HepG2 (cell line): ENCODE data around the gene TOMM22. TPM values are rescaled to one million over a fixed set of nuclear protein-coding genes. Genes with fewer than 3 reads are reported as not detected.
A peak's percentile ranks its signal among the peaks of the same experiment; 100 is the strongest.

Experiments
- BRCA1 ChIP-seq: sonication (generic); formaldehyde crosslinking; IDR thresholded peaks from 2 replicates; pipeline ENCODE4 v1.4.0; 2020; ENCODE audit warnings: missing genetic modification reagents
- CREM ChIP-seq, 2 experiments: sonication (generic) in 1 of 2; formaldehyde crosslinking in 1 of 2; IDR thresholded peaks; 2 replicates each; pipeline versions ENCODE4 v1.4.0 to v1.6.1; 2016 to 2020; ENCODE audit warnings: antibody characterized with exemption in 1 of 2, mild to moderate bottlenecking in 1 of 2, missing genetic modification reagents in 1 of 2
- DNMT3B ChIP-seq: conservative IDR thresholded peaks from 2 replicates; pipeline ENCODE4 v1.6.1; 2016; ENCODE audit warnings: missing biosample characterization, control low read depth
- GABPB1 ChIP-seq: IDR thresholded peaks from 2 replicates; pipeline ENCODE4 v1.6.1; 2016; ENCODE audit warnings: mild to moderate bottlenecking, missing genetic modification reagents, moderate library complexity, missing compliant biosample characterization
- HNRNPH1 ChIP-seq: fragments of 200-400 bp; formaldehyde crosslinking; optimal IDR thresholded peaks from 2 replicates; pipeline ENCODE3; 2017; ENCODE audit warnings: mild to moderate bottlenecking, low read depth, low read length
- MAF1 ChIP-seq: sonication (generic); formaldehyde crosslinking; IDR thresholded peaks from 2 replicates; pipeline ENCODE4 v1.5.0; 2020; ENCODE audit warnings: missing genetic modification reagents, borderline replicate concordance
- MBD4 ChIP-seq: IDR thresholded peaks from 2 replicates; pipeline ENCODE4 v1.6.1; 2012; ENCODE audit warnings: low read length, inconsistent platforms, borderline replicate concordance
- POGZ ChIP-seq: sonication (generic); formaldehyde crosslinking; IDR thresholded peaks from 2 replicates; pipeline ENCODE4 v1.4.0; 2020; ENCODE audit warnings: mild to moderate bottlenecking, missing genetic modification reagents
- RAD51 ChIP-seq: fragments of 450-650 bp; IDR thresholded peaks from 2 replicates; pipeline ENCODE4 v1.6.1; 2016; ENCODE audit warnings: borderline replicate concordance
- RFXAP ChIP-seq: sonication (generic); formaldehyde crosslinking; IDR thresholded peaks from 2 replicates; pipeline ENCODE4 v1.4.0; 2020; ENCODE audit warnings: missing genetic modification reagents, borderline replicate concordance
- SOX5 ChIP-seq: IDR thresholded peaks from 2 replicates; pipeline ENCODE4 v1.6.1; 2016; ENCODE audit warnings: borderline replicate concordance
- SP2 ChIP-seq: sonication (generic); formaldehyde crosslinking; IDR thresholded peaks from 2 replicates; pipeline ENCODE4 v1.5.1; 2020; ENCODE audit warnings: mild to moderate bottlenecking, missing genetic modification reagents
- TRIM24 ChIP-seq: sonication (generic); formaldehyde crosslinking; IDR thresholded peaks from 2 replicates; pipeline ENCODE4 v1.8.0; 2022; ENCODE audit warnings: mild to moderate bottlenecking, missing genetic modification reagents
- U2AF2 ChIP-seq: fragments of 200-400 bp; formaldehyde crosslinking; IDR thresholded peaks from 2 replicates; pipeline ENCODE4 v1.6.1; 2017; ENCODE audit warnings: low read depth, mild to moderate bottlenecking, low read length
- ZFP41 ChIP-seq: sonication (generic); formaldehyde crosslinking; IDR thresholded peaks from 2 replicates; pipeline ENCODE4 v1.4.0; 2020; ENCODE audit warnings: mild to moderate bottlenecking, missing genetic modification reagents, borderline replicate concordance
- ZNF30 ChIP-seq: sonication (generic); formaldehyde crosslinking; IDR thresholded peaks from 2 replicates; pipeline ENCODE4 v1.5.0; 2020; ENCODE audit warnings: mild to moderate bottlenecking, missing genetic modification reagents
- ZNF556 ChIP-seq: sonication (generic); formaldehyde crosslinking; IDR thresholded peaks from 2 replicates; pipeline ENCODE4 v1.4.0; 2020; ENCODE audit warnings: mild to moderate bottlenecking, missing genetic modification reagents, borderline replicate concordance
- ZNF577 ChIP-seq: sonication (generic); formaldehyde crosslinking; IDR thresholded peaks from 2 replicates; pipeline ENCODE4 v1.4.0; 2020; ENCODE audit warnings: mild to moderate bottlenecking, low read depth, missing genetic modification reagents, borderline replicate concordance
- ZNF614 ChIP-seq: IDR thresholded peaks from 2 replicates; pipeline ENCODE4 v1.6.1; 2018; ENCODE audit warnings: missing biosample characterization, missing genetic modification reagents, inconsistent platforms, borderline replicate concordance
- ZNF619 ChIP-seq: sonication (generic); formaldehyde crosslinking; IDR thresholded peaks from 2 replicates; pipeline ENCODE4 v1.4.0; 2020; ENCODE audit warnings: mild to moderate bottlenecking, missing genetic modification reagents
- ZNF790 ChIP-seq: sonication (generic); formaldehyde crosslinking; IDR thresholded peaks from 2 replicates; pipeline ENCODE4 v1.8.0; 2022; ENCODE audit warnings: missing genetic modification reagents, mild to moderate bottlenecking, borderline replicate concordance
- ZNF816 ChIP-seq: sonication (generic); formaldehyde crosslinking; IDR thresholded peaks from 2 replicates; pipeline ENCODE4 v1.8.0; 2022; ENCODE audit warnings: missing genetic modification reagents, mild to moderate bottlenecking, borderline replicate concordance
- ZNF839 ChIP-seq: sonication (generic); formaldehyde crosslinking; IDR thresholded peaks from 2 replicates; pipeline ENCODE4 v1.4.0; 2020; ENCODE audit warnings: missing genetic modification reagents, mild to moderate bottlenecking, borderline replicate concordance
- polyA plus RNA-seq, 8 experiments: library from polyadenylated mRNA; depleted of rRNA in 3 of 8; stranded (reverse) in 7 of 8; unstranded in 1 of 8; fragments of >200 nt; fragmentation: Illumina TruSeq in 4 of 8; extraction: Trizol in 4 of 8; gene quantifications; 2 replicates each; pipeline versions ENCODE4 v1.2.1 to v1.2.3, GENCODE V29; 2011 to 2016; ENCODE audit warnings: low read depth in 4 of 8, missing spikeins in 1 of 8, mixed read lengths in 1 of 8; ENCODE audit not compliant: insufficient read depth in 1 of 8
- total RNA-seq, 5 experiments: library from RNA; depleted of rRNA; stranded (reverse); fragments of >200 nt; fragmentation: Illumina TruSeq; extraction: Trizol; gene quantifications; 2 replicates each; pipeline ENCODE4 v1.2.3, GENCODE V29; 2016; ENCODE audit warnings: low read depth in 1 of 5
- TF ChIP-seq, protein P1 (sequence below): conservative IDR thresholded peaks from 2 replicates; pipeline ENCODE4 v1.6.1; 2018; ENCODE audit warnings: missing genetic modification reagents
- TF ChIP-seq, protein P2 (sequence below): sonication (generic); formaldehyde crosslinking; conservative IDR thresholded peaks from 2 replicates; pipeline ENCODE4 v1.4.0; 2020; ENCODE audit warnings: missing genetic modification reagents
- TF ChIP-seq, protein P3 (sequence below): IDR thresholded peaks from 2 replicates; pipeline ENCODE4 v1.6.1; 2016; ENCODE audit warnings: low read depth, control low read depth
- TF ChIP-seq, protein P4 (sequence below): IDR thresholded peaks from 2 replicates; pipeline ENCODE4 v1.6.1; 2016; ENCODE audit warnings: low read depth, borderline replicate concordance

Gene TOMM22
- total and polyA plus RNA-seq, 2 of the 13 experiments (the other 11 are each of a cell fraction or from before 2014, with no cell fraction given) = 46.9 to 118 TPM

DNA sequence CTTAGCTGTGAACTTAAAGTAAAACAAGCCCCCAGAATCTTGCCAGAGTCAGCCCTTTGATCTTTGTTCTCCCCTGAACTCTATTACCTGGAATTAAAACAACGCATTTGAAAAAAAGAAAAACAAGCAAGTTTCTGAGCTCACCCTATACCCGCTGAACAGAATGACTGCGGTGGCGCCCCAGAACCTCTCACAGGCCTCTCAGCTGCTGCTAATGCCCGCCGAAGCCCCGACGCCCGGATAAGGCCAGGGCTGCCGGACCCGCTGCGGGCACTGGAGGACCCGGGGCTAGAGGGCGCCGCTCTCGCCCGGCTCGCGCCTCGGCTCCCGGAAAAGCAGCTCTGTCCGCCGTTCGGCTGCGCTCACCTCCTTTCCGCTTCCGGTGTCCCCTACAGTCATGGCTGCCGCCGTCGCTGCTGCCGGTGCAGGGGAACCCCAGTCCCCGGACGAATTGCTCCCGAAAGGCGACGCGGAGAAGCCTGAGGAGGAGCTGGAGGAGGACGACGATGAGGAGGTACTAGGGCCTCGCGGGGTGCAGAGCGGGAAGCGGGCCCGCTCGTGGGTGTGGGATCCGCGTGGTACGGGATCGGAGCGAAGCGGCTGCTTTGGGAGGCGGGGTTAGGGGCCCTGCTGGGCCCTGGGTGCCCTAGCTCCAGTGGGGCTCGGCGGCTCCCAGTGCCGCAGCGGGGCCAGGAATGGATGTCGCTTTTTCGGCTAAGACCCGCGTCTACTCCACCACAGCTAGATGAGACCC, at the start of gene TOMM22 (continued):
- TF ChIP-seq, protein P1, sequence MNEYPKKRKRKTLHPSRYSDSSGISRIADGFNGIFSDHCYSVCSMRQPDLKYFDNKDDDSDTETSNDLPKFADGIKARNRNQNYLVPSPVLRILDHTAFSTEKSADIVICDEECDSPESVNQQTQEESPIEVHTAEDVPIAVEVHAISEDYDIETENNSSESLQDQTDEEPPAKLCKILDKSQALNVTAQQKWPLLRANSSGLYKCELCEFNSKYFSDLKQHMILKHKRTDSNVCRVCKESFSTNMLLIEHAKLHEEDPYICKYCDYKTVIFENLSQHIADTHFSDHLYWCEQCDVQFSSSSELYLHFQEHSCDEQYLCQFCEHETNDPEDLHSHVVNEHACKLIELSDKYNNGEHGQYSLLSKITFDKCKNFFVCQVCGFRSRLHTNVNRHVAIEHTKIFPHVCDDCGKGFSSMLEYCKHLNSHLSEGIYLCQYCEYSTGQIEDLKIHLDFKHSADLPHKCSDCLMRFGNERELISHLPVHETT (CRISPR knock-in tag) = peak; percentile 93
- TF ChIP-seq DNMT3B (CRISPR knock-in tag) = peak; percentile 78
- peak; percentile 100 for TF ChIP-seq GABPB1 (CRISPR knock-in tag)
- peak; percentile 68; the same call in 1 of the 2 replicates for TF ChIP-seq SOX5
- TF ChIP-seq BRCA1 (CRISPR knock-in tag) = peak; percentile 86; the same call in 1 of the 2 replicates
- TF ChIP-seq TRIM24 (CRISPR knock-in tag) = no peak
- TF ChIP-seq RAD51 = no peak
- peak; percentile 93; the same call in 1 of the 2 replicates for TF ChIP-seq RFXAP
- TF ChIP-seq ZNF816 (CRISPR knock-in tag) = no peak; the same call in 1 of the 2 replicates
- TF ChIP-seq ZNF614 (CRISPR knock-in tag) = peak; percentile 77; the same call in 1 of the 2 replicates
- peak; percentile 51; the same call in 1 of the 2 replicates for TF ChIP-seq ZNF30 (CRISPR knock-in tag)
- peak; percentile 71 for TF ChIP-seq SP2 (CRISPR knock-in tag)
- TF ChIP-seq ZNF577 (CRISPR knock-in tag) = no peak
- TF ChIP-seq ZNF790 (CRISPR knock-in tag) = peak; percentile 95
- no peak for TF ChIP-seq HNRNPH1
- peak; percentile 90; the same call in 1 of the 2 replicates for TF ChIP-seq ZNF619 (CRISPR knock-in tag)
- TF ChIP-seq, protein P2, sequence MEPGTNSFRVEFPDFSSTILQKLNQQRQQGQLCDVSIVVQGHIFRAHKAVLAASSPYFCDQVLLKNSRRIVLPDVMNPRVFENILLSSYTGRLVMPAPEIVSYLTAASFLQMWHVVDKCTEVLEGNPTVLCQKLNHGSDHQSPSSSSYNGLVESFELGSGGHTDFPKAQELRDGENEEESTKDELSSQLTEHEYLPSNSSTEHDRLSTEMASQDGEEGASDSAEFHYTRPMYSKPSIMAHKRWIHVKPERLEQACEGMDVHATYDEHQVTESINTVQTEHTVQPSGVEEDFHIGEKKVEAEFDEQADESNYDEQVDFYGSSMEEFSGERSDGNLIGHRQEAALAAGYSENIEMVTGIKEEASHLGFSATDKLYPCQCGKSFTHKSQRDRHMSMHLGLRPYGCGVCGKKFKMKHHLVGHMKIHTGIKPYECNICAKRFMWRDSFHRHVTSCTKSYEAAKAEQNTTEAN (CRISPR knock-in tag) = peak; percentile 65
- TF ChIP-seq CREM (IDR thresholded peaks at IDR 0.05) = peak; percentile 80
- TF ChIP-seq CREM (CRISPR knock-in tag; IDR thresholded peaks at IDR 0.05) = no peak
- TF ChIP-seq, protein P3, sequence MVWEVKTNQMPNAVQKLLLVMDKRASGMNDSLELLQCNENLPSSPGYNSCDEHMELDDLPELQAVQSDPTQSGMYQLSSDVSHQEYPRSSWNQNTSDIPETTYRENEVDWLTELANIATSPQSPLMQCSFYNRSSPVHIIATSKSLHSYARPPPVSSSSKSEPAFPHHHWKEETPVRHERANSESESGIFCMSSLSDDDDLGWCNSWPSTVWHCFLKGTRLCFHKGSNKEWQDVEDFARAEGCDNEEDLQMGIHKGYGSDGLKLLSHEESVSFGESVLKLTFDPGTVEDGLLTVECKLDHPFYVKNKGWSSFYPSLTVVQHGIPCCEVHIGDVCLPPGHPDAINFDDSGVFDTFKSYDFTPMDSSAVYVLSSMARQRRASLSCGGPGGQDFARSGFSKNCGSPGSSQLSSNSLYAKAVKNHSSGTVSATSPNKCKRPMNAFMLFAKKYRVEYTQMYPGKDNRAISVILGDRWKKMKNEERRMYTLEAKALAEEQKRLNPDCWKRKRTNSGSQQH (CRISPR knock-in tag) = peak; percentile 96
- TF ChIP-seq MAF1 (CRISPR knock-in tag) = peak; percentile 95
- TF ChIP-seq ZNF556 (CRISPR knock-in tag) = peak; percentile 97
- TF ChIP-seq ZFP41 (CRISPR knock-in tag) = no peak
- TF ChIP-seq ZNF839 (CRISPR knock-in tag) = peak; percentile 70; the same call in 1 of the 2 replicates
- TF ChIP-seq, protein P4, sequence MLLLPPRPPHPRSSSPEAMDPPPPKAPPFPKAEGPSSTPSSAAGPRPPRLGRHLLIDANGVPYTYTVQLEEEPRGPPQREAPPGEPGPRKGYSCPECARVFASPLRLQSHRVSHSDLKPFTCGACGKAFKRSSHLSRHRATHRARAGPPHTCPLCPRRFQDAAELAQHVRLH (CRISPR knock-in tag) = peak; percentile 89
- TF ChIP-seq U2AF2 = no peak
- TF ChIP-seq MBD4 = no peak
- peak; percentile 93 for TF ChIP-seq POGZ (CRISPR knock-in tag)
